CD4-positive, alpha-beta T cell (primary cell): Measurements from ENCODE around the gene MORN4. TPM values are rescaled to one million over a fixed set of nuclear protein-coding genes. Genes with fewer than 3 reads are reported as not detected.
"Not testable (repeated sequence)": the region's sequence is repeated elsewhere in the genome, so short reads cannot be mapped to it uniquely, and the experiment has no call there.

Experiments
- ATAC-seq: fragments of 200-7000 bp; cut with Tn5 transposase; one replicate; pipeline ENCODE4 v1.10.0; 2022; ENCODE audit warnings: mild to moderate bottlenecking; ENCODE audit not compliant: poor library complexity
- CTCF ChIA-PET: fragments of 350-600 bp; sonication (Branson Sonifier 250); formaldehyde crosslinking; loops from one replicate; lab custom pipeline; 2021; ENCODE audit warnings: antibody characterized with exemption, inconsistent platforms; lab: Charles Lee
- POLR2A ChIA-PET: fragments of 350-600 bp; sonication (Branson Sonifier 250); formaldehyde crosslinking; loops from one replicate; lab custom pipeline; 2021; ENCODE audit warnings: antibody characterized with exemption, inconsistent platforms; lab: Charles Lee
- DNase-seq, 14 experiments: peaks; one replicate each; pipeline ENCODE4 v3.0.0-alpha.2; 2013 to 2020; ENCODE audit warnings: mixed read lengths in 2 of 14
- H3K27ac ChIP-seq, 2 donors: one replicate each; pipeline versions ENCODE4 v1.5.1 to v1.7.0; 2013; ENCODE audit warnings: low read length in 2 of 2, low read depth in 1 of 2, mild to moderate bottlenecking in 1 of 2
- H3K27me3 ChIP-seq, 2 experiments: 1 replicate in 1 of 2; 2 replicates in 1 of 2; pipeline versions ENCODE4 v1.6.1 to v1.7.0; 2013; ENCODE audit warnings: low read length in 2 of 2, control low read depth in 1 of 2, mild to moderate bottlenecking in 1 of 2, moderate library complexity in 1 of 2; ENCODE audit not compliant: insufficient read depth in 2 of 2, control insufficient read depth in 1 of 2
- H3K36me3 ChIP-seq: one replicate; pipeline ENCODE4 v1.6.1; 2013; ENCODE audit warnings: low read length, control low read depth; ENCODE audit not compliant: insufficient read depth
- H3K4me1 ChIP-seq: one replicate; pipeline ENCODE4 v1.6.1; 2013; ENCODE audit warnings: low read length, control low read depth; ENCODE audit not compliant: insufficient read depth
- H3K4me3 ChIP-seq: one replicate; pipeline ENCODE4 v1.5.1; 2013; ENCODE audit warnings: mild to moderate bottlenecking, low read length, moderate library complexity
- H3K9me3 ChIP-seq, 2 experiments: 1 replicate in 1 of 2; 2 replicates in 1 of 2; pipeline versions ENCODE4 v1.6.1 to v1.7.0; 2013; ENCODE audit warnings: low read length in 2 of 2, mild to moderate bottlenecking in 2 of 2, control low read depth in 1 of 2, moderate library complexity in 1 of 2; ENCODE audit not compliant: control insufficient read depth in 1 of 2, insufficient read depth in 1 of 2
- H3K27ac Mint-ChIP-seq: one replicate; pipeline ENCODE4 v1.8.0; 2020; ENCODE audit warnings: mixed read lengths
- H3K27me3 Mint-ChIP-seq: one replicate; pipeline ENCODE4 v1.8.0; 2021; ENCODE audit warnings: mixed read lengths
- H3K36me3 Mint-ChIP-seq: one replicate; pipeline ENCODE4 v1.8.0; 2021; ENCODE audit warnings: low read depth, mixed read lengths
- H3K4me1 Mint-ChIP-seq: one replicate; pipeline ENCODE4 v1.8.0; 2021; ENCODE audit warnings: low read depth, mixed read lengths
- H3K4me3 Mint-ChIP-seq: one replicate; pipeline ENCODE4 v1.8.0; 2020; ENCODE audit warnings: mild to moderate bottlenecking, mixed read lengths
- H3K9me3 Mint-ChIP-seq: one replicate; pipeline ENCODE4 v1.8.0; 2020; ENCODE audit warnings: mixed read lengths
- intact Hi-C, 2 experiments: fragments of 100-400 bp; cut with DNase I in 1 of 2; cut with micrococcal nuclease in 1 of 2; formaldehyde crosslinking; loops; one replicate each; pipeline versions ENCODE4 v1.15.1 to v1.9.0; 2023 to 2025; cut with DNase I, micrococcal nuclease
- total RNA-seq, 174 experiments: library from RNA in 2 of 174; stranded (reverse) in 2 of 174; gene quantifications; one replicate each; pipeline ENCODE4 v1.2.3 and lab custom pipeline; 2021 to 2026
- TF ChIP-seq, protein P1 (sequence below): fragments of 200-600 bp; IDR thresholded peaks from one replicate; pipeline ENCODE4 v1.8.0; 2022; ENCODE audit warnings: antibody characterized with exemption, mild to moderate bottlenecking

The MORN4 gene
- total RNA-seq, 2 experiments from 2014 or later = 0.36 to 0.39 TPM

DNA sequence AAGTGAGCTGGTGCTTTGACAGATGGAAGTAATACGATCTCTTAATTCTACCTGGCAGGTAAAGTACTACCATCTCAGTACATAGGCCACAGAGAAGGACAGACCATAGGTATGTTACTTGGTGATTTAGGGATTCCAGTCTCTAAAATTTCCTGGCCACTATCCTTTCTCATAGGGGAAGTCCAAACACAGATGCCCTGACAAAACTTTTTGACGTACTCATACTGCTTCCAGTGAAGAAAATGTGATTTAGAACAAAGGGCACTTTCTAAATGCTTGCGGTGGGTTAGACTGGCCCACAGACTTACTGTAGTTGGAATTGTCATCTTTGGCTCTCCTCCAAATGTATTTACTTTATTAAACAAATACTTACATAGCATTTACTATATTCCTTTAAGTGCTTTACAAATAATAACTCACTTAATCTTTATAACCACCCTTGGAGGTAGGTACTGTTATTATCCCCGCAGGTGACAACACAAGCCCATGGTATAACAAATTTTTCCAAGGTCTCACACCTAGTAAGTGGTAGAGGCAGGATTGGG, 10.2 kb upstream of the MORN4 start:
- peaks cover 7% of the 10 kb centered on the region for H3K36me3 ChIP-seq
- CTCF ChIA-PET = no interaction called here
- H3K27ac ChIP-seq = no peak overlapping the region
- Mint-ChIP-seq H3K4me1 (peaks cover 30% of the 10 kb centered on the region), H3K4me3 (peak overlapping the region; percentile 76), H3K27ac (no peak overlapping the region), H3K27me3 (no peaks in the 10 kb centered on the region), H3K9me3 (no peaks in the 10 kb centered on the region), H3K36me3 (peaks cover 28% of the 10 kb centered on the region)
- intact Hi-C loops = loop anchor here in 1 of 2 experiments (5.0 to 10.0 kb wide), 2 partner anchors 494 to 1949 kb away; partner anchors contain the start of gene TCTN3
- POLR2A ChIA-PET = no interaction called here
- ATAC-seq (no peak), DNase-seq (no peak)
- H3K4me1 ChIP-seq = peaks cover 19% of the 10 kb centered on the region
- H3K4me3 ChIP-seq = no peak overlapping the region
- H3K9me3 ChIP-seq = no peaks in the 10 kb centered on the region
- TF ChIP-seq, protein P1, sequence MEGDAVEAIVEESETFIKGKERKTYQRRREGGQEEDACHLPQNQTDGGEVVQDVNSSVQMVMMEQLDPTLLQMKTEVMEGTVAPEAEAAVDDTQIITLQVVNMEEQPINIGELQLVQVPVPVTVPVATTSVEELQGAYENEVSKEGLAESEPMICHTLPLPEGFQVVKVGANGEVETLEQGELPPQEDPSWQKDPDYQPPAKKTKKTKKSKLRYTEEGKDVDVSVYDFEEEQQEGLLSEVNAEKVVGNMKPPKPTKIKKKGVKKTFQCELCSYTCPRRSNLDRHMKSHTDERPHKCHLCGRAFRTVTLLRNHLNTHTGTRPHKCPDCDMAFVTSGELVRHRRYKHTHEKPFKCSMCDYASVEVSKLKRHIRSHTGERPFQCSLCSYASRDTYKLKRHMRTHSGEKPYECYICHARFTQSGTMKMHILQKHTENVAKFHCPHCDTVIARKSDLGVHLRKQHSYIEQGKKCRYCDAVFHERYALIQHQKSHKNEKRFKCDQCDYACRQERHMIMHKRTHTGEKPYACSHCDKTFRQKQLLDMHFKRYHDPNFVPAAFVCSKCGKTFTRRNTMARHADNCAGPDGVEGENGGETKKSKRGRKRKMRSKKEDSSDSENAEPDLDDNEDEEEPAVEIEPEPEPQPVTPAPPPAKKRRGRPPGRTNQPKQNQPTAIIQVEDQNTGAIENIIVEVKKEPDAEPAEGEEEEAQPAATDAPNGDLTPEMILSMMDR = no peak
- no peaks in the 10 kb centered on the region for H3K27me3 ChIP-seq

DNA sequence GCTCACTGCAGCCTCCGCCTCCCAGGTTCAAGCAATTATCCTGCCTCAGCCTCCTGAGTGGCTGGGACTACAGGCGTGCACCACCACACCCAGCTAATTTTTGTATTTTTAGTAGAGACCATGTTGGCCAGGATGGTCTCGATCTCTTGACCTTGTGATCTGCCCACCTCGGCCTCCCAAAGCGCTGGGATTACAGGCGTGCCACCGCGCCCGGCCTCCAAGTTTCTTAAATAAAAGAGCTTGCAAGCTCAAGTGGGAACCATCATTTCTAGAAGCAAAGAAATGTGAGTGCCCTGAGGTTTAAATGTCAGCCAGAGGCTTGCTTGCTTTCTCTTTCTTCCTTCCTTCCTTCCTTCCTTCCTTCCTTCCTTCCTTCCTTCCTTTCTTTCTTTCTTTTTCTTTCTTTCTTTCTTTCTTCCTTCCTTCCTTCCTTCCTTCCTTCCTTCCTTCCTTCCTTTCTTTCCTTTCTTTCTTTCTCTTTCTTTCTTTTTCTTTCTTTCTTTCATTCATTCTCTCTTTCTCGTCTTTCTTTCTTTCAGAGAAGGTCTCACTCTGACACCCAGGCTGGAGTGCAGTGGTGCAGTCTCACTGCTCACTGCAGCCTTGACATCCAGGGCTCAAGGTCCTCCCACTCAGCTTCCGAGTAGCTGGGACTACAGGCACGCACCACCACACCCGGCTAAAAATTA, 9.3 kb upstream of the MORN4 start:
- H3K27me3 ChIP-seq, ATAC-seq, CTCF ChIA-PET, DNase-seq, H3K9me3 Mint-ChIP-seq, H3K36me3 ChIP-seq, H3K27me3 Mint-ChIP-seq, H3K27ac Mint-ChIP-seq, H3K4me3 ChIP-seq, H3K27ac ChIP-seq, POLR2A ChIA-PET, H3K9me3 ChIP-seq: not testable (repeated sequence)
- intact Hi-C loops = loop anchor here in 1 of 2 experiments (5.0 to 10.0 kb wide), 2 partner anchors 495 to 1948 kb away; partner anchors contain the start of gene TCTN3
- H3K4me1 Mint-ChIP-seq = peaks cover 26% of the 10 kb centered on the region
- peaks cover 15% of the 10 kb centered on the region for H3K4me1 ChIP-seq
- H3K36me3 Mint-ChIP-seq = peaks cover 26% of the 10 kb centered on the region
- peak overlapping the region; percentile 98 for H3K4me3 Mint-ChIP-seq

DNA sequence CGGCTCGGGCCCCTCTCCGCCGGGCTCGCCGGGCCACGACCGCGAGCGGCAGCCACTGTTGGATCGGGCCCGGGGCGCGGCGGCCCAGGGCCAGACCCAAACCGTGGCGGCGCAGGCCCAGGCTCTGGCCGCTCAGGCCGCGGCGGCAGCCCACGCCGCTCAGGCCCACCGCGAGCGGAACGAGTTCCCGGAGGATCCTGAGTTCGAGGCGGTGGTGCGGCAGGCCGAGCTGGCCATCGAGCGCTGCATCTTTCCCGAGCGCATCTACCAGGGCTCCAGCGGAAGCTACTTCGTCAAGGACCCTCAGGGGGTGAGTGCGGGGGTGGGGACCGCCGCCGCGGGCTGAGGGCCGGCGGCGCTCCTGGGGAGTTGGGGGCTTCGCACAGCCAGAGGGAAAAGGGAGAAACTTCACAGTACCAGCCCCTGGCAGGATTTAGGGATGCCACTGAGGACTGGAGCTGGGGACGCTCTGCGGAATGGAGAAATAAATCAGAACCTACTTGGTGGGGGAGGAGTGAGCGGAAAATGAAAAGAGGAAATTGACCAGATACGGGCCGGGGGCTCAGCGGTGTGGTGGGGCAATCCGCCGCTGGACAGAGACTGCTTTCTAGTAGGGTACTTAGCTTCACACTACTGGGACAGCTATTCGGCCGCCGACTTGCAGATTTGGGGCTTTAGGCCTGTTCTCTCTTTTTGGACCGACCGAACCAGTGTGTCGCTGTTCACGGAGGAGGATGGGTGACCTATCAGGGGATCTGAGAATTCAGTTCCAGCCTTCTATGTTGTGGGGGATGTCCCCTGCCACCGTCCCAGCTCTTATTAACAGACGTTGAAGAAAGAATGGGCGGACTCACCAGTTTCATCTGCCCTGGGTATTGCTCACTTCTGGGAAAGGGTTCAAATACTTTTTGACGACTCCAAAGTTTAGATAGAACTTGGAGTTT, 7.8 kb upstream of the MORN4 start:
- peak overlapping the region; percentile 65 for H3K4me3 ChIP-seq
- ChIA-PET CTCF (interaction anchor here (1.1 kb wide), 1 partner anchor 68 kb away, joined by 3 read pairs; no protein-coding TSS in a partner anchor), POLR2A (interaction anchor here (0.8 to 1.9 kb wide), 5 partner anchors 9 to 96 kb away, joined by 3 to 12 read pairs (median 6); partner anchors contain the start of genes AVPI1, MORN4 and ZFYVE27)
- Mint-ChIP-seq H3K4me3 (peak overlapping the region; percentile 98), H3K9me3 (no peaks in the 10 kb centered on the region), H3K27ac (peak overlapping the region; percentile 88), H3K4me1 (peaks cover 26% of the 10 kb centered on the region), H3K27me3 (no peaks in the 10 kb centered on the region), H3K36me3 (peaks cover 23% of the 10 kb centered on the region)
- H3K36me3 ChIP-seq = peaks cover 7% of the 10 kb centered on the region
- no peaks in the 10 kb centered on the region for H3K27me3 ChIP-seq
- TF ChIP-seq, protein P1 = no peak
- peaks cover 15% of the 10 kb centered on the region for H3K4me1 ChIP-seq
- no peak overlapping the region for H3K27ac ChIP-seq
- DNase-seq (peak in 9 of 14 experiments; percentile 4 to 46 (median 23)), ATAC-seq (peak; percentile 5)
- intact Hi-C loops = loop anchor here (1.0 to 10.0 kb wide), 4 partner anchors 45 to 1946 kb away; partner anchors contain the start of genes MMS19 (in 1 of the 2), TCTN3 (in 1 of the 2) and UBTD1 (in 1 of the 2)
- no peaks in the 10 kb centered on the region for H3K9me3 ChIP-seq
